ENCODE measurements around the gene CCDC197.

- no peak for TF ChIP-seq CTCF (conservative IDR thresholded peaks at IDR 0.05)
- TF ChIP-seq ZFX (IDR thresholded peaks at IDR 0.05), result no peak
Measured at GRCh38 chr14:94027566-94028449, 30.7 kb downstream of the CCDC197 start.

Measured in C4-2B (cell line).